ENCODE measurements around the gene RC3H2. TPM values are rescaled to one million over a fixed set of nuclear protein-coding genes. Genes with fewer than 3 reads are reported as not detected.

RC3H2 gene
- total and polyA plus RNA-seq, 7 donors: 5.6 to 33.7 (median 24.8) TPM

GRCh38 chr9:122822938-122823337, 82.2 kb downstream of the RC3H2 start:
- Histone ChIP-seq H3K4me1 (peaks cover 30% of the 10 kb centered on the region), H3K27me3 (ENCODE audit: insufficient read depth in 3 of 3, low read length in 2 of 3) (no peaks in the 10 kb centered on the region), H3K4me3 (no peak overlapping the region), H3K27ac (no peak overlapping the region), H3K9me3 (no peaks in the 10 kb centered on the region), H3K36me3 (ENCODE audit: insufficient read depth in 1 of 2, low read depth in 1 of 2) (peaks cover 2 to 60% of the 10 kb centered on the region in 2 donors)
- WGBS, 3 donors: 89 to 92% (median 91%) methylated on average over 4 of the region's 4 CpGs
- TF ChIP-seq, protein P1, sequence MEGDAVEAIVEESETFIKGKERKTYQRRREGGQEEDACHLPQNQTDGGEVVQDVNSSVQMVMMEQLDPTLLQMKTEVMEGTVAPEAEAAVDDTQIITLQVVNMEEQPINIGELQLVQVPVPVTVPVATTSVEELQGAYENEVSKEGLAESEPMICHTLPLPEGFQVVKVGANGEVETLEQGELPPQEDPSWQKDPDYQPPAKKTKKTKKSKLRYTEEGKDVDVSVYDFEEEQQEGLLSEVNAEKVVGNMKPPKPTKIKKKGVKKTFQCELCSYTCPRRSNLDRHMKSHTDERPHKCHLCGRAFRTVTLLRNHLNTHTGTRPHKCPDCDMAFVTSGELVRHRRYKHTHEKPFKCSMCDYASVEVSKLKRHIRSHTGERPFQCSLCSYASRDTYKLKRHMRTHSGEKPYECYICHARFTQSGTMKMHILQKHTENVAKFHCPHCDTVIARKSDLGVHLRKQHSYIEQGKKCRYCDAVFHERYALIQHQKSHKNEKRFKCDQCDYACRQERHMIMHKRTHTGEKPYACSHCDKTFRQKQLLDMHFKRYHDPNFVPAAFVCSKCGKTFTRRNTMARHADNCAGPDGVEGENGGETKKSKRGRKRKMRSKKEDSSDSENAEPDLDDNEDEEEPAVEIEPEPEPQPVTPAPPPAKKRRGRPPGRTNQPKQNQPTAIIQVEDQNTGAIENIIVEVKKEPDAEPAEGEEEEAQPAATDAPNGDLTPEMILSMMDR (IDR thresholded peaks at IDR 0.05): no peak
- ATAC-seq: no peak
- intact Hi-C loops (cut with DNase I): no loop called here
- DNase-seq: no peak

DNA sequence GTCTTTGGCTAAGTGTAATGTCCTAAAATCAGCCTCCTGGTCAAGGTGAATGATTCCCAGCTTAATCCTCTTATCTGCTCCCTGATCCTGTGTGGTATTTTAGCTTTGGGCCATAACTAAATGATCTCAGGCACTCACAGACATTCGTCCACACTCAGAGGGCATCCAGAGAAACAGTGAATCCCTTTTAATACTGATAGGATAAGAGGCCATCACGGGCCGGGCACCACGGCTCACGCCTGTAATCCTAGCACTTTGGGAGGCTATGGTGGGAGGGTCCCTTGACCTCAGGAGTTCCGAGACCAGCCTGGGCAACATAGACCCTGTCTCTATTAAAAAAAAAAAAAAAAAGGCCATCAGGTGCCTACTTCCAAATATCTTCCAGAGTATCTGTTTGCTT, 83.1 kb downstream of the RC3H2 start:
- intact Hi-C loops (cut with DNase I): no loop called here
- WGBS, 3 donors: 83 to 92% (median 86%) methylated on average over 6 of the region's 6 CpGs
- Histone ChIP-seq H3K27me3 (ENCODE audit: insufficient read depth in 3 of 3, low read length in 2 of 3) (no peaks in the 10 kb centered on the region), H3K9me3 (no peaks in the 10 kb centered on the region), H3K27ac (peak overlapping the region; percentile 51), H3K4me3 (no peak overlapping the region), H3K4me1 (peaks cover 24% of the 10 kb centered on the region), H3K36me3 (ENCODE audit: insufficient read depth in 1 of 2, low read depth in 1 of 2) (peaks cover 2 to 65% of the 10 kb centered on the region in 2 donors)
- DNase-seq: no peak
- TF ChIP-seq, protein P1 (IDR thresholded peaks at IDR 0.05): no peak
- ATAC-seq: no peak

- peak; percentile 30 to 65 for DNase-seq
- ATAC-seq: peak; percentile 68 to 82 (median 77)
- intact Hi-C loops (cut with DNase I): no loop called here
- 20 to 29% (median 25%) methylated on average over 7 of the region's 7 CpGs for WGBS, 3 donors
- Histone ChIP-seq H3K9me3 (no peaks in the 10 kb centered on the region), H3K4me3 (no peak overlapping the region), H3K27me3 (ENCODE audit: insufficient read depth in 3 of 3, low read length in 2 of 3) (no peaks in the 10 kb centered on the region), H3K27ac (peak overlapping the region; percentile 51), H3K4me1 (peaks cover 17% of the 10 kb centered on the region), H3K36me3 (ENCODE audit: insufficient read depth in 1 of 2, low read depth in 1 of 2) (peaks cover 2 to 65% of the 10 kb centered on the region in 2 donors)
- TF ChIP-seq, protein P1 (IDR thresholded peaks at IDR 0.05): no peak
Observed at GRCh38 chr9:122821278-122821943, 83.7 kb downstream of the RC3H2 start.

DNA sequence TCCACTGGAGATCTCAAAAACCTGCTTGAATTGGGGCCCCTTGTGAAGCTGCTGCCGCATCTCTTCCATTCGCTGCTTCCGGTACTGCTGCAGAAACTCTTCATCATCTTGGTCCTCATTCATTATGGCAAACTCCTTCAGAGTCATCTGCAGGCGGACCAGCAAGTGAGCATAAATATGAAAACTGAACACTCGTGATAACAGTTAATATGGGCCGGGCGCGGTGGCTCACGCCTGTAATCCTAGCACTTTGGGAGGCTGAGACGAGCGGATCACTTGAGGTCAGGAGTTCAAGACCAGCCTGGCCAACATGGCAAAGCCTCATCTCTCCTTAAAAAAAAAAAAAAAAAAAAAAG, 84.7 kb downstream of the RC3H2 start:
- H3K4me1 ChIP-seq: peaks cover 13% of the 10 kb centered on the region
- DNase-seq: no peak
- H3K27me3 ChIP-seq (ENCODE audit: insufficient read depth in 3 of 3, low read length in 2 of 3): no peaks in the 10 kb centered on the region
- ATAC-seq: no peak
- H3K4me3 ChIP-seq: no peak overlapping the region
- H3K27ac ChIP-seq: peak overlapping the region; percentile 51
- TF ChIP-seq, protein P1 (IDR thresholded peaks at IDR 0.05): no peak
- intact Hi-C loops (cut with DNase I): no loop called here
- no peaks in the 10 kb centered on the region for H3K9me3 ChIP-seq
- 91 to 95% (median 91%) methylated on average over 11 of the region's 11 CpGs for WGBS, 3 donors
- peaks cover 2 to 55% of the 10 kb centered on the region in 2 donors for H3K36me3 ChIP-seq (ENCODE audit: insufficient read depth in 1 of 2, low read depth in 1 of 2)

Measured in psoas muscle (tissue), 8 donors.